HCT116 (cell line): Measurements from ENCODE around the gene C9orf43. TPM values are rescaled to one million over a fixed set of nuclear protein-coding genes. Genes with fewer than 3 reads are reported as not detected.

Source experiments
- ATAC-seq: fragments of 200-7000 bp; cut with Tn5 transposase; 2 replicates; pipeline ENCODE4 v1.9.1; 2020; ENCODE audit warnings: mild to moderate bottlenecking, moderate library complexity
- BruUV-seq: library from RNA; stranded (reverse); fragments of 400-500 nt; replicated peaks from 2 replicates; lab custom pipeline; 2021; lab: Mats Ljungman, UMichigan
- CTCF ChIA-PET: fragments of 300-600 bp; sonication (Branson Sonifier 250); formaldehyde crosslinking; loops from one replicate; lab custom pipeline; 2021; ENCODE audit warnings: antibody characterized with exemption; lab: Charles Lee
- POLR2A ChIA-PET: fragments of 300-600, 350-600 bp; sonication (Branson Sonifier 250); formaldehyde crosslinking; loops from one replicate; lab custom pipeline; 2021; ENCODE audit warnings: antibody characterized with exemption; lab: Charles Lee
- RAD21 ChIA-PET, 2 experiments: fragments of 300-600 bp; sonication (Branson Sonifier 250); formaldehyde crosslinking; loops; one replicate each; lab custom pipeline; 2023; ENCODE audit warnings: low total read pairs in 2 of 2; ENCODE audit not compliant: uncharacterized antibody in 2 of 2, unreplicated experiment in 2 of 2, low non-redundant PET in 1 of 2; lab: Charles Lee
- DNase-seq: peaks from one replicate; pipeline ENCODE4 v3.0.0-alpha.2; 2010; ENCODE audit warnings: low read depth, low spot score
- H2AFZ ChIP-seq: fragments of 200-600 bp; shearing (Covaris generic), sonication (generic); 2 replicates; pipeline ENCODE4 v1.6.1; 2017; ENCODE audit warnings: low read depth, mixed run types, mixed read lengths, antibody characterized with exemption, low read length; ENCODE audit not compliant: poor library complexity, severe bottlenecking
- H3K27ac ChIP-seq: 2 replicates; pipeline ENCODE4 v1.5.1; 2012; ENCODE audit warnings: low read depth, low read length
- H3K27me3 ChIP-seq: fragments of 200-600 bp; sonication (generic); 2 replicates; pipeline ENCODE4 v1.6.1; 2016; ENCODE audit warnings: mixed run types, low read length, mixed read lengths; ENCODE audit not compliant: insufficient read depth
- H3K36me3 ChIP-seq, 2 experiments: fragments of 200-500 bp in 1 of 2; fragments of 200-600 bp in 1 of 2; sonication (Bioruptor generic) in 1 of 2; sonication (generic) in 1 of 2; 2 replicates each; pipeline versions ENCODE4 v1.5.1 to v1.6.1; 2014 to 2016; ENCODE audit warnings: low read length in 2 of 2, inconsistent platforms in 1 of 2, mixed read lengths in 1 of 2, mixed run types in 1 of 2; ENCODE audit not compliant: insufficient read depth in 2 of 2, control insufficient read depth in 1 of 2
- H3K4me1 ChIP-seq, 2 experiments: fragments of 200-600 bp in 1 of 2; sonication (generic) in 1 of 2; 2 replicates each; pipeline versions ENCODE4 v1.5.1 to v1.6.1; 2012 to 2017; ENCODE audit warnings: low read length in 2 of 2, inconsistent platforms in 1 of 2, mild to moderate bottlenecking in 1 of 2, mixed read lengths in 1 of 2, mixed run types in 1 of 2, moderate library complexity in 1 of 2; ENCODE audit not compliant: insufficient read depth in 2 of 2, control insufficient read depth in 1 of 2
- H3K4me2 ChIP-seq: fragments of 200-600 bp; sonication (generic); 2 replicates; pipeline ENCODE4 v1.6.1; 2017; ENCODE audit warnings: mixed run types, low read length, mixed read lengths
- H3K4me3 ChIP-seq, 2 experiments: fragments of 200-600 bp in 1 of 2; sonication (generic) in 1 of 2; replicated peaks in 1 of 2; 2 replicates each; pipeline ENCODE4 v1.5.1; 2011 to 2016; ENCODE audit warnings: low read length in 2 of 2, control low read depth in 1 of 2, low read depth in 1 of 2, mild to moderate bottlenecking in 1 of 2, mixed read lengths in 1 of 2, mixed run types in 1 of 2
- H3K79me2 ChIP-seq: fragments of 200-600 bp; sonication (generic); 2 replicates; pipeline ENCODE4 v1.6.1; 2017; ENCODE audit warnings: mild to moderate bottlenecking, mixed run types, low read length, moderate library complexity, mixed read lengths; ENCODE audit not compliant: insufficient read depth
- H3K9ac ChIP-seq: fragments of 200-600 bp; sonication (generic); 2 replicates; pipeline ENCODE4 v1.6.1; 2016; ENCODE audit warnings: low read length, mixed read lengths
- H3K9me2 ChIP-seq: fragments of 200-600 bp; sonication (generic), shearing (Covaris generic); 2 replicates; pipeline ENCODE4 v1.6.1; 2017; ENCODE audit warnings: mixed run types, mild to moderate bottlenecking, moderate library complexity; ENCODE audit not compliant: insufficient read depth
- H3K9me3 ChIP-seq, 2 experiments: fragments of 200-500 bp in 1 of 2; fragments of 200-600 bp in 1 of 2; sonication (Bioruptor generic) in 1 of 2; sonication (generic) in 1 of 2; 2 replicates each; pipeline ENCODE4 v1.6.1; 2014 to 2017; ENCODE audit warnings: low read length in 2 of 2, mixed read lengths in 2 of 2, inconsistent platforms in 1 of 2, low read depth in 1 of 2, mild to moderate bottlenecking in 1 of 2, mixed run types in 1 of 2, moderate library complexity in 1 of 2; ENCODE audit not compliant: control insufficient read depth in 1 of 2, insufficient read depth in 1 of 2
- H4K20me1 ChIP-seq: fragments of 200-600 bp; sonication (generic), shearing (Covaris generic); 2 replicates; pipeline ENCODE4 v1.6.1; 2017; ENCODE audit warnings: mixed run types, mild to moderate bottlenecking, moderate library complexity; ENCODE audit not compliant: insufficient read depth
- CBX3 ChIP-seq: IDR thresholded peaks from 2 replicates; pipeline ENCODE4 v1.6.1; 2012; ENCODE audit warnings: low read depth
- ELF1 ChIP-seq: IDR thresholded peaks from 2 replicates; pipeline ENCODE4 v1.6.1; 2012; ENCODE audit warnings: low read depth, borderline replicate concordance
- EZH2phosphoT487 ChIP-seq: fragments of 200-600 bp; IDR thresholded peaks from 2 replicates; pipeline ENCODE4 v1.6.1; 2018; ENCODE audit warnings: antibody characterized with exemption, borderline replicate concordance
- FOSL1 ChIP-seq: IDR thresholded peaks from 2 replicates; pipeline ENCODE4 v1.6.1; 2012; ENCODE audit warnings: low read depth
- SP1 ChIP-seq: IDR thresholded peaks from 2 replicates; pipeline ENCODE4 v1.6.1; 2012; ENCODE audit warnings: low read depth
- SRF ChIP-seq: IDR thresholded peaks from 2 replicates; pipeline ENCODE4 v1.6.1; 2012; ENCODE audit warnings: low read depth
- TCF7L2 ChIP-seq: IDR thresholded peaks from 2 replicates; pipeline ENCODE4 v1.7.0; 2011; ENCODE audit warnings: borderline replicate concordance, inconsistent platforms; ENCODE audit not compliant: insufficient read depth, insufficient read length; ENCODE audit errors: extremely low read depth
- YY1 ChIP-seq: IDR thresholded peaks from 2 replicates; pipeline ENCODE4 v1.6.1; 2011; ENCODE audit warnings: low read length, low read depth, moderate library complexity, mild to moderate bottlenecking; ENCODE audit not compliant: insufficient replicate concordance; ENCODE audit errors: extremely low read depth
- intact Hi-C: fragments of 100-400 bp; cut with micrococcal nuclease; formaldehyde crosslinking; loops from 2 replicates; pipeline ENCODE4 v1.10.0; 2022
- total RNA-seq: library from RNA; stranded (reverse); gene quantifications from one replicate; pipeline ENCODE4 v1.2.1, GENCODE V29; 2021; ENCODE audit not compliant: unreplicated experiment
- TF ChIP-seq, protein P1 (sequence below): IDR thresholded peaks from 2 replicates; pipeline ENCODE4 v1.6.1; 2012
- TF ChIP-seq, protein P2 (sequence below): IDR thresholded peaks from 2 replicates; pipeline ENCODE4 v1.6.1; 2012; ENCODE audit warnings: low read depth
- TF ChIP-seq, protein P3 (sequence below): IDR thresholded peaks from 2 replicates; pipeline ENCODE4 v1.6.1; 2011; ENCODE audit warnings: mild to moderate bottlenecking, low read length, moderate library complexity; ENCODE audit not compliant: insufficient replicate concordance; ENCODE audit errors: extremely low read depth
- TF ChIP-seq, protein P4 (sequence below): IDR thresholded peaks from 2 replicates; pipeline ENCODE4 v1.6.1; 2012
- TF ChIP-seq, protein P5 (sequence below), 3 experiments: fragments of 200-600 bp in 1 of 3; sonication (generic) in 1 of 3; IDR thresholded peaks in 2 of 3; conservative IDR thresholded peaks in 1 of 3; 2 replicates each; pipeline ENCODE4 v1.5.1; 2012 to 2017; ENCODE audit warnings: low read depth in 2 of 3, low read length in 2 of 3, antibody characterized with exemption in 1 of 3, borderline replicate concordance in 1 of 3, control low read depth in 1 of 3, mild to moderate bottlenecking in 1 of 3, mixed read lengths in 1 of 3, mixed run types in 1 of 3, moderate library complexity in 1 of 3; ENCODE audit not compliant: insufficient read depth in 1 of 3

Gene C9orf43
- total RNA-seq, 1 experiment from 2014 or later: 0.71 TPM

DNA sequence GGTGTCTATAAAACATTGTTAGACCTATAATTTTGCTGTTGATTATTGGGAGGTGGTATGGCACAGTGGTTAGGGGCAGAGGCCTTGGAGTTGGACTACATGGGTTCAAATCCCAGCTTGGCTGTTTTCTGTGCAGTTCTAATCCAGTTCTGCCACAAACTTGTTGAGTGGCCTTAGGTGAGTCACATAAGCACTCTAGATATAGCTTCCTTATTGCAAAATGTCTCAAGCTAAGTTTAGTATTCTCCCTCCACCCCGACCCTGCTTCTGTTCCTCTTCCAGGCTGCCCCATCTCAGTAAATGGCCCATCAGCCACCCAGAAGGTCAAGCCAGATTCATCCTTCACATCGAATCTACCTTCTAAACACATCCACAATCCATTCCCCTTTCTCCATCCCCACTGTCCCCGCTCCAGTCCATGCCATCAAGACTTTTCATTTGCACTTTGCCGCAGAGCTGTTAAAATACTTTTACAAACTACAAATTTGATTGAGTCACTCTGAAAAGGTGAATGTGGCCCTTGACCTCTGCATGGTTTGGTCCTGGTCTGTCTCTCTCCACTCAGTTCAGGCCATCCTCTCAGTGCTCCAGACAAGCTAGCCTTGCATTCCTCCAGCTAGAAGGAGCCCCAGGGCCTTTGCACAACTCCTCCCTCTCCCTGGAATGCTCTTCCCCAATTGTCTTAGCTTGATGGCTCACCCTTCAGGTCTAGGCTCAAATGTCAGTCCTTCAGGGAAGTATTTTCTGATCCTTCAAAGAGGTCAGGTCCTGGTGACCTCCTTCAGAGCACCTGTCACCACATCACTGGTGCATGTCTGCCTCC lies 23.8 kb upstream of the C9orf43 start:
- BruUV-seq: TSS peak; percentile 60
- no peak for DNase-seq
- Histone ChIP-seq H3K9ac (no peak overlapping the region), H3K36me3 (0 out of 4 replicates have a peak, but pooled peaks cover 0 to 3% of the 10 kb centered on the region in 2 experiments), H3K27me3 (no peaks in the 10 kb centered on the region), H3K4me2 (no peak overlapping the region), H2AFZ (no peak overlapping the region), H3K4me3 (no peak overlapping the region), H3K9me3 (no peaks in the 10 kb centered on the region), H4K20me1 (no peaks in the 10 kb centered on the region), H3K9me2 (no peaks in the 10 kb centered on the region), H3K27ac (no peak overlapping the region), H3K79me2 (no peaks in the 10 kb centered on the region), H3K4me1 (peaks cover 6 to 7% of the 10 kb centered on the region in 2 experiments; a peak in 3 of 4 replicates)
- intact Hi-C loops: no loop called here
- ATAC-seq: no peak
- TF ChIP-seq CBX3: no peak
- TF ChIP-seq, protein P1, sequence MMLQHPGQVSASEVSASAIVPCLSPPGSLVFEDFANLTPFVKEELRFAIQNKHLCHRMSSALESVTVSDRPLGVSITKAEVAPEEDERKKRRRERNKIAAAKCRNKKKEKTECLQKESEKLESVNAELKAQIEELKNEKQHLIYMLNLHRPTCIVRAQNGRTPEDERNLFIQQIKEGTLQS: no peak
- TF ChIP-seq, protein P2, sequence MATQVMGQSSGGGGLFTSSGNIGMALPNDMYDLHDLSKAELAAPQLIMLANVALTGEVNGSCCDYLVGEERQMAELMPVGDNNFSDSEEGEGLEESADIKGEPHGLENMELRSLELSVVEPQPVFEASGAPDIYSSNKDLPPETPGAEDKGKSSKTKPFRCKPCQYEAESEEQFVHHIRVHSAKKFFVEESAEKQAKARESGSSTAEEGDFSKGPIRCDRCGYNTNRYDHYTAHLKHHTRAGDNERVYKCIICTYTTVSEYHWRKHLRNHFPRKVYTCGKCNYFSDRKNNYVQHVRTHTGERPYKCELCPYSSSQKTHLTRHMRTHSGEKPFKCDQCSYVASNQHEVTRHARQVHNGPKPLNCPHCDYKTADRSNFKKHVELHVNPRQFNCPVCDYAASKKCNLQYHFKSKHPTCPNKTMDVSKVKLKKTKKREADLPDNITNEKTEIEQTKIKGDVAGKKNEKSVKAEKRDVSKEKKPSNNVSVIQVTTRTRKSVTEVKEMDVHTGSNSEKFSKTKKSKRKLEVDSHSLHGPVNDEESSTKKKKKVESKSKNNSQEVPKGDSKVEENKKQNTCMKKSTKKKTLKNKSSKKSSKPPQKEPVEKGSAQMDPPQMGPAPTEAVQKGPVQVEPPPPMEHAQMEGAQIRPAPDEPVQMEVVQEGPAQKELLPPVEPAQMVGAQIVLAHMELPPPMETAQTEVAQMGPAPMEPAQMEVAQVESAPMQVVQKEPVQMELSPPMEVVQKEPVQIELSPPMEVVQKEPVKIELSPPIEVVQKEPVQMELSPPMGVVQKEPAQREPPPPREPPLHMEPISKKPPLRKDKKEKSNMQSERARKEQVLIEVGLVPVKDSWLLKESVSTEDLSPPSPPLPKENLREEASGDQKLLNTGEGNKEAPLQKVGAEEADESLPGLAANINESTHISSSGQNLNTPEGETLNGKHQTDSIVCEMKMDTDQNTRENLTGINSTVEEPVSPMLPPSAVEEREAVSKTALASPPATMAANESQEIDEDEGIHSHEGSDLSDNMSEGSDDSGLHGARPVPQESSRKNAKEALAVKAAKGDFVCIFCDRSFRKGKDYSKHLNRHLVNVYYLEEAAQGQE: no peak
- TF ChIP-seq, protein P3, sequence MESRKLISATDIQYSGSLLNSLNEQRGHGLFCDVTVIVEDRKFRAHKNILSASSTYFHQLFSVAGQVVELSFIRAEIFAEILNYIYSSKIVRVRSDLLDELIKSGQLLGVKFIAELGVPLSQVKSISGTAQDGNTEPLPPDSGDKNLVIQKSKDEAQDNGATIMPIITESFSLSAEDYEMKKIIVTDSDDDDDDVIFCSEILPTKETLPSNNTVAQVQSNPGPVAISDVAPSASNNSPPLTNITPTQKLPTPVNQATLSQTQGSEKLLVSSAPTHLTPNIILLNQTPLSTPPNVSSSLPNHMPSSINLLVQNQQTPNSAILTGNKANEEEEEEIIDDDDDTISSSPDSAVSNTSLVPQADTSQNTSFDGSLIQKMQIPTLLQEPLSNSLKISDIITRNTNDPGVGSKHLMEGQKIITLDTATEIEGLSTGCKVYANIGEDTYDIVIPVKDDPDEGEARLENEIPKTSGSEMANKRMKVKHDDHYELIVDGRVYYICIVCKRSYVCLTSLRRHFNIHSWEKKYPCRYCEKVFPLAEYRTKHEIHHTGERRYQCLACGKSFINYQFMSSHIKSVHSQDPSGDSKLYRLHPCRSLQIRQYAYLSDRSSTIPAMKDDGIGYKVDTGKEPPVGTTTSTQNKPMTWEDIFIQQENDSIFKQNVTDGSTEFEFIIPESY: no peak
- TF ChIP-seq, protein P4, sequence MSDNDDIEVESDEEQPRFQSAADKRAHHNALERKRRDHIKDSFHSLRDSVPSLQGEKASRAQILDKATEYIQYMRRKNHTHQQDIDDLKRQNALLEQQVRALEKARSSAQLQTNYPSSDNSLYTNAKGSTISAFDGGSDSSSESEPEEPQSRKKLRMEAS: no peak
- TF ChIP-seq SP1: no peak
- TF ChIP-seq, protein P5, sequence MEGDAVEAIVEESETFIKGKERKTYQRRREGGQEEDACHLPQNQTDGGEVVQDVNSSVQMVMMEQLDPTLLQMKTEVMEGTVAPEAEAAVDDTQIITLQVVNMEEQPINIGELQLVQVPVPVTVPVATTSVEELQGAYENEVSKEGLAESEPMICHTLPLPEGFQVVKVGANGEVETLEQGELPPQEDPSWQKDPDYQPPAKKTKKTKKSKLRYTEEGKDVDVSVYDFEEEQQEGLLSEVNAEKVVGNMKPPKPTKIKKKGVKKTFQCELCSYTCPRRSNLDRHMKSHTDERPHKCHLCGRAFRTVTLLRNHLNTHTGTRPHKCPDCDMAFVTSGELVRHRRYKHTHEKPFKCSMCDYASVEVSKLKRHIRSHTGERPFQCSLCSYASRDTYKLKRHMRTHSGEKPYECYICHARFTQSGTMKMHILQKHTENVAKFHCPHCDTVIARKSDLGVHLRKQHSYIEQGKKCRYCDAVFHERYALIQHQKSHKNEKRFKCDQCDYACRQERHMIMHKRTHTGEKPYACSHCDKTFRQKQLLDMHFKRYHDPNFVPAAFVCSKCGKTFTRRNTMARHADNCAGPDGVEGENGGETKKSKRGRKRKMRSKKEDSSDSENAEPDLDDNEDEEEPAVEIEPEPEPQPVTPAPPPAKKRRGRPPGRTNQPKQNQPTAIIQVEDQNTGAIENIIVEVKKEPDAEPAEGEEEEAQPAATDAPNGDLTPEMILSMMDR (IDR thresholded peaks at IDR 0.05 in 2 of 3, conservative IDR thresholded peaks at IDR 0.05 in 1 of 3; ENCODE audit: borderline replicate concordance in 1 of 3, insufficient read depth in 1 of 3, low read depth in 2 of 3, low read length in 2 of 3): no peak
- no peak for TF ChIP-seq YY1
- TF ChIP-seq TCF7L2: no peak
- TF ChIP-seq ELF1: no peak
- TF ChIP-seq FOSL1: no peak
- no peak for TF ChIP-seq SRF
- no peak for TF ChIP-seq EZH2phosphoT487
- CTCF ChIA-PET: interaction anchor here (0.6 kb wide), 1 partner anchor 222 kb away, joined by 3 read pairs; no protein-coding TSS in a partner anchor
- POLR2A ChIA-PET: interaction anchor here (1.0 kb wide), 1 partner anchor 15 kb away, joined by 3 read pairs; the partner anchor contains the start of gene ALAD
- RAD21 ChIA-PET: no interaction called here
